HAP-1 (cell line): ENCODE measurements around the gene TALDO1.

Experiments
- DNase-seq, 2 experiments: peaks; one replicate each; pipeline ENCODE4 v3.0.0-alpha.2; 2016 to 2020; ENCODE audit warnings: low spot score in 2 of 2
- H3K27me3 ChIP-seq: fragments of 250-450 bp; sonication (Bioruptor Pico); 2 replicates; pipeline ENCODE4 v1.5.1; 2020; ENCODE audit warnings: low read depth, mild to moderate bottlenecking, moderate library complexity
- H3K36me3 ChIP-seq: fragments of 250-450 bp; sonication (Bioruptor Pico); replicated peaks from 2 replicates; pipeline ENCODE4 v1.5.1; 2020; ENCODE audit warnings: mild to moderate bottlenecking
- H3K4me1 ChIP-seq: fragments of 250-450 bp; sonication (Bioruptor Pico); 2 replicates; pipeline ENCODE4 v1.5.1; 2020; ENCODE audit warnings: mild to moderate bottlenecking
- H3K4me3 ChIP-seq: fragments of 250-450 bp; sonication (Bioruptor Pico); 2 replicates; pipeline ENCODE4 v1.5.1; 2020; ENCODE audit warnings: mild to moderate bottlenecking, moderate library complexity
- H3K9me3 ChIP-seq: fragments of 250-450 bp; sonication (Bioruptor Pico); 2 replicates; pipeline ENCODE4 v1.5.1; 2020; ENCODE audit warnings: mild to moderate bottlenecking, moderate library complexity
- in situ Hi-C: fragments of 300-500 bp; cut with MboI; formaldehyde crosslinking; loops from 3 replicates; pipeline ENCODE4 v1.14.3; 2020; ENCODE audit warnings: low sequenced_read_pairs, inconsistent platforms, mixed read lengths

The TALDO1 gene

DNA sequence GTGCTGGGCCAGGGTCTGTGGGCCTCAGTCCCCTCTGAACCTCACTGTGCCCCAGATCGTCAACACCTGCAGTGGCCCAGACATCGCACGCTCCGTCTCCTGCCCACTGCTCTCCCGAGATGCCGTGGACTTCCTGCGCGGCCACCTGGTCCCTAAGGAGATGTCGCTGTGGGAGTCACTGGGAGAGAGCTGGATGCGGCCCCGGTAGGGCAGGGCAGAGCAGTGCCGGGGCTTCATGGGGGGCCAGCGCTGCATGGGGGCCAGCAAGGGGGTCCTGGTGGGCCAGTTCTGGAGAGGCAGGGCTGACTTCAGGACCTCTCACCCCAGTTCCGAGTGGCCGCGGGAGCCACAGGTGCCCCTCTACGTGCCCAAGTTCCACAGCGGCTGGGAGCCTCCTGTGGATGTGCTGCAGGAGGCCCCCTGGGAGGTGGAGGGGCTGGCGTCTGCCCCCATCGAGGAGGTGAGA lies 24.9 kb upstream of the TALDO1 start:
- H3K4me3 ChIP-seq, result no peak overlapping the region
- H3K36me3 ChIP-seq, result no peaks in the 10 kb centered on the region
- in situ Hi-C loops, result no loop called here
- H3K9me3 ChIP-seq, result no peaks in the 10 kb centered on the region
- H3K27me3 ChIP-seq, result peaks cover 8% of the 10 kb centered on the region
- no peak for DNase-seq
- H3K4me1 ChIP-seq, result peaks cover 7% of the 10 kb centered on the region

- no peaks in the 10 kb centered on the region for H3K36me3 ChIP-seq
Measured at GRCh38 chr11:723120-723883, 24.0 kb upstream of the TALDO1 start.

GRCh38 chr11:724049-724777 lies 23.1 kb upstream of the TALDO1 start:
- Histone ChIP-seq H3K4me1 (peaks cover 9% of the 10 kb centered on the region), H3K9me3 (no peaks in the 10 kb centered on the region), H3K36me3 (no peaks in the 10 kb centered on the region), H3K4me3 (no peak overlapping the region), H3K27me3 (peaks cover 8% of the 10 kb centered on the region)
- in situ Hi-C loops, result no loop called here
- peak in 1 of 2 experiments; percentile 35 for DNase-seq

More at GRCh38 chr11:723120-723883, 24.0 kb upstream of the TALDO1 start:
- H3K4me1 ChIP-seq, result peaks cover 9% of the 10 kb centered on the region
- no peak overlapping the region for H3K4me3 ChIP-seq
- H3K27me3 ChIP-seq, result peaks cover 8% of the 10 kb centered on the region
- in situ Hi-C loops, result no loop called here
- no peaks in the 10 kb centered on the region for H3K9me3 ChIP-seq
- peak in 1 of 2 experiments; percentile 39 for DNase-seq

- Histone ChIP-seq H3K9me3 (no peaks in the 10 kb centered on the region), H3K4me1 (peaks cover 9% of the 10 kb centered on the region), H3K27me3 (peaks cover 8% of the 10 kb centered on the region), H3K36me3 (no peaks in the 10 kb centered on the region), H3K4me3 (no peak overlapping the region)
- in situ Hi-C loops, result no loop called here
- DNase-seq, result no peak
Measured at GRCh38 chr11:724778-725386, 22.4 kb upstream of the TALDO1 start.

GRCh38 chr11:725624-726202 lies 21.6 kb upstream of the TALDO1 start:
- in situ Hi-C loops, result no loop called here
- Histone ChIP-seq H3K4me3 (no peak overlapping the region), H3K27me3 (peaks cover 8% of the 10 kb centered on the region), H3K4me1 (peaks cover 7% of the 10 kb centered on the region), H3K9me3 (no peaks in the 10 kb centered on the region), H3K36me3 (no peaks in the 10 kb centered on the region)
- no peak for DNase-seq

DNA sequence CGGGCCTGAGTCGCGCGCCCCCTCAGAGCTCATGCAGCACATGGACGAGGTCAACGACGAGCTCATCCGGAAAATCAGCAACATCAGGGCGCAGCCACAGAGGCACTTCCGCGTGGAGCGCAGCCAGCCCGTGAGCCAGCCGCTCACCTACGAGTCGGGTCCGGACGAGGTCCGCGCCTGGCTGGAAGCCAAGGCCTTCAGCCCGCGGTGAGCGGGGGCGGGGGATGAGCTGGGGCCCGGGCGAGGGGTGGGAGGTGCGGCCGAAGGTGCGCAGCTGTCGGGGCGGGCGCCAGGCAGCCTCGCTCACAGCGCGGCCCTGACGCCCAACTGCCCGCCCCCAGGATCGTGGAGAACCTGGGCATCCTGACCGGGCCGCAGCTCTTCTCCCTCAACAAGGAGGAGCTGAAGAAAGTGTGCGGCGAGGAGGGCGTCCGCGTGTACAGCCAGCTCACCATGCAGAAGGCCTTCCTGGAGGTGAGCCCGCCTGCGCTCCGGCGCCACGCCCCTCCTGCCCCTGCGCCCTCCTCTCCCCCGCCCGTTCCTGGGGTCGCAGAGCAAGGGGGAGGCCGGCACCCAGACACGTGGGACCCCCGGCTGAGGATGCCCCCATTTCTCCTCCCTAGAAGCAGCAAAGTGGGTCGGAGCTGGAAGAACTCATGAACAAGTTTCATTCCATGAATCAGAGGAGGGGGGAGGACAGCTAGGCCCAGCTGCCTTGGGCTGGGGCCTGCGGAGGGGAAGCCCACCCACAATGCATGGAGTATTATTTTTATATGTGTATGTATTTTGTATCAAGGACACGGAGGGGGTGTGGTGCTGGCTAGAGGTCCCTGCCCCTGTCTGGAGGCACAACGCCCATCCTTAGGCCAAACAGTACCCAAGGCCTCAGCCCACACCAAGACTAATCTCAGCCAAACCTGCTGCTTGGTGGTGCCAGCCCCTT lies 20.7 kb upstream of the TALDO1 start:
- Histone ChIP-seq H3K36me3 (no peaks in the 10 kb centered on the region), H3K4me1 (peaks cover 2% of the 10 kb centered on the region; the same call in 1 of the 2 replicates), H3K9me3 (no peaks in the 10 kb centered on the region), H3K27me3 (peaks cover 2% of the 10 kb centered on the region; the same call in 1 of the 2 replicates), H3K4me3 (no peak overlapping the region)
- DNase-seq, result peak in 1 of 2 experiments; percentile 69
- in situ Hi-C loops, result no loop called here

GRCh38 chr11:727281-727701 lies 20.0 kb upstream of the TALDO1 start:
- no peaks in the 10 kb centered on the region for H3K36me3 ChIP-seq
- in situ Hi-C loops, result no loop called here

DNA sequence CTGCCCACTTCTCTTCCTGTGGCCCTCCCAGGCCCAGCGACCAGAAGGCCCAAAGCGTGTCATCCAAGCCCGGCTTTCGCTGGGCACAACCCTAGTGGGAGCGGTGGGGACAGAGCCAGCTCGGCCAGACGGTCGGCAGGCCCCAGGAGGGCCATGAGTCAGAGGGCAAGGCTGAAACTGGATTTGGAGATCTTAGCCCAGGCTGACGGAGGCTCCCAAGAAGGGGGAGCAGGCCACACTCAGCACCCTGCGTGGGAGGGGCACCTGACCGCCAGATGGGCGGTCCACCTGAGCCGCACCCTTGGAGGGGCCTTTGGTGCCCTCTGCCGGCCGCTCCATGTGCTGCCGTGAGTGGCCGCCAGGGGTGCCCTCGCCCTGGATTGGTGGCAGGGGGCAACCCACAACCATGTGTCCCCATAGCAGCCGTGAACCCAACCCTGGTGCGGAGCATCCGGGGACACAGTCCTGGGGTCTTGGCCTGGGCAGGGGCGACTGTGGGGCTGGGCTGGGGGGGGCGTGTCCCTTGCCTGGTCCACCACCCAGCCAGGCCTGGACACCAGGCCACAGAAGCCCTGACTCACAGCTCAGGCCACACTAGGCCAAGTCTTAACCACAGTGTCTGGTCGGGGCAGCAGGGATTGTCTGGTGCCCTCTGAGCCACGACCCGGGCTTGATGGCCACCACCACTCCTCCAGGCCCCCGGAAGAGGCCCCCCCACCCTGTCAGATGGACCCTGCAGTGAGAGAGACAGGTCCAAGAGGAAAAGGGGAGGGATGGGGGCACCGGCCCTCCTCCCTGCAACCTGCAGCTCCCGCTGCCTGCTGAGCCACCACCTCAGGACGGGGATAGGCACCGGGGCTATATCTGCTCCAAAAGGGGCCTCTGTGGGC lies 19.2 kb upstream of the TALDO1 start:
- Histone ChIP-seq H3K4me1 (peaks cover 2% of the 10 kb centered on the region; the same call in 1 of the 2 replicates), H3K9me3 (no peaks in the 10 kb centered on the region), H3K4me3 (no peak overlapping the region), H3K27me3 (no peaks in the 10 kb centered on the region), H3K36me3 (no peaks in the 10 kb centered on the region)
- peak; percentile 68 to 90 for DNase-seq
- in situ Hi-C loops, result no loop called here

More at GRCh38 chr11:727281-727701, 20.0 kb upstream of the TALDO1 start:
- H3K9me3 ChIP-seq, result no peaks in the 10 kb centered on the region
- no peak overlapping the region for H3K4me3 ChIP-seq
- DNase-seq, result no peak
- no peaks in the 10 kb centered on the region; the same call in 1 of the 2 replicates for H3K27me3 ChIP-seq
- peaks cover 2% of the 10 kb centered on the region; the same call in 1 of the 2 replicates for H3K4me1 ChIP-seq

- no peaks in the 10 kb centered on the region for H3K9me3 ChIP-seq
- no peak overlapping the region for H3K4me3 ChIP-seq
- in situ Hi-C loops, result no loop called here
- no peak for DNase-seq
- H3K36me3 ChIP-seq, result no peaks in the 10 kb centered on the region
- H3K27me3 ChIP-seq, result no peaks in the 10 kb centered on the region
- peaks cover 2% of the 10 kb centered on the region; the same call in 1 of the 2 replicates for H3K4me1 ChIP-seq
Measured at GRCh38 chr11:728901-729491, 18.3 kb upstream of the TALDO1 start.

GRCh38 chr11:729492-730074 lies 17.7 kb upstream of the TALDO1 start:
- Histone ChIP-seq H3K36me3 (no peaks in the 10 kb centered on the region), H3K9me3 (no peaks in the 10 kb centered on the region), H3K4me3 (no peak overlapping the region), H3K27me3 (no peaks in the 10 kb centered on the region), H3K4me1 (peaks cover 2% of the 10 kb centered on the region; the same call in 1 of the 2 replicates)
- DNase-seq, result no peak
- in situ Hi-C loops, result no loop called here

- Histone ChIP-seq H3K27me3 (no peaks in the 10 kb centered on the region), H3K9me3 (no peaks in the 10 kb centered on the region), H3K4me3 (no peak overlapping the region), H3K36me3 (no peaks in the 10 kb centered on the region), H3K4me1 (peaks cover 3% of the 10 kb centered on the region; the same call in 1 of the 2 replicates)
- DNase-seq, result no peak
- in situ Hi-C loops, result no loop called here
Measured at GRCh38 chr11:733072-733471, 14.2 kb upstream of the TALDO1 start.
